Ramos (cell line): ENCODE data around the gene C2CD4D.
"Not testable (repeated sequence)": the region's sequence is repeated elsewhere in the genome, so short reads cannot be mapped to it uniquely, and the experiment has no call there.

Experiments
- in situ Hi-C: fragments of 300-500 bp; cut with MboI; formaldehyde crosslinking; loops from one replicate; pipeline ENCODE4 v1.14.3; 2022; ENCODE audit warnings: low sequenced_read_pairs; ENCODE audit not compliant: unreplicated experiment

C2CD4D gene

DNA sequence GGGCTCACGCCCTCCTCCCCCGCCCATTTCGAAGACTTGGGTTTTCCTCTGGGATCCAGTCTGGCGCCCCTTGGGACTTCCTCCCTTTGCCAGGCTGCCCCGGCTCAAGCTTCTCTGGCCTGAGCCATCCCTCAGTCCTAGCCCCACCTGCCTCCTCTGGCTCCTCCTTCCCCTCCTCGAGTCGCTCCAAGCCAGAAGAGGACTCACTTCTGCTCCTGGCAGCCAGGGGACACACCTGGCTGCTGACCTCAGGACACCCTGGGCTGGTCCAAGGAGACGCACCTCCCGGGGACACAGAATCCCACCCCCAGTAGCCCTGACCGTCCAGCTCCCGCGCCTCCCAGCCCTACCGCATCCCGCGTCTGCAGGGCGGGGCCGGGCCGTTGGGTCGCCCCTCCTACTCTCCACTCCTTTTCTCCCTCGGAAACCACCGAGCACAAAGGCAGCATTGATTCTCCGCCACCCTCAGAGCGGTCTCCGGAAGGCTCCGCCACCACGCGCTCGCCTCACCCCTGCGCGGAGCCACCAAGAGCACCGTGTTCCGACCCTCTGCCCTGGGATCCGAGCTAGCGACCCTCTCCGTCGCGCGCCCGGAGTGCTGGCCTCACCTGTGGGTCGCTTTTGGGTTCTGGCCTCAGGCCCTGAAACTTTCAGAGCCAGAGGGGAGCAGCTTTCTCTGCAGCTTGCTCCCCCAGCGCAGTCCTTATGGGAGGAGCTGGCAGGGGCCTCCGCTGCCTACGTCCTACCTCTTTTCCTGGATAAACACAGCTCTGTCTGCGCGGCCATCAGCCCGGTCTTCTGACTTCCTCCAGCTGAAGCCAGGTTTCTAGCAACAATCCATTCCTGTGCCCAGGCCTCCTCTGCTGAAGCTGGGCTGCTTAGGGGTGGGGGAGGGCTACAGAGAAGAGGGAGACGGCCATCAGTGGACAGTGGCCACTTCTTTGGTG is at the start of gene C2CD4D:
Gene C2CD4D, minus strand, starts transcription at position 364 of the 947 bp plus-strand sequence. CDS start 831 bp downstream, outside the sequence.
- in situ Hi-C loops = no loop called here

DNA sequence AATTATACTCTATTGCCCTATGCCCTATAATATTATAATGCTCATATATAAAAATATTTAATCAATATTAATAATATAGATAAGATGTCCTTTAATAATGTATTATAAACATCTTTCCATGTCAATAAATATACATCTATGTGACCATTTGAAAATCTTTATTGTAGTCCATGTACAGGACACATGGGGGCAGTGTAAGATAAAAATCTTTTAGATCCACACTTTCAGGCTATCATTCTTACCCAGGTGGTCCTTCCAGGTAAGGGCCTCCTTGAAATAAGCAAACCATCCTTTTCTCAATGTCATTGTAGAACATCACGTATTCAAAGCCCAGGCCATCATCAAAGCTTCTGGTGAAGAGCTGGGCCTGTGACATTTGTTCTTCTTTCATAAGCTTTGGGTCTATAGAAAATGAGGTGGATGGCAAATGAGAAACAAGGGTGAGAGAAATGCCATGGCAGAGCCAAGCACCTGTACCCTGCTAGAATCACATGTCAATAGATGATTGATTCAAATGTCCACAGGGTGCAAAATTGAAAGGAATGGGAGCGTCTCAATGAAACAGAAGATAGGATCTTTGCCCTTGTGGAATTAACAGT is 49.5 kb upstream of the C2CD4D start:
- in situ Hi-C loops = loop anchor here (5.0 kb wide), 1 partner anchor 108 kb away; no protein-coding TSS in a partner anchor

DNA sequence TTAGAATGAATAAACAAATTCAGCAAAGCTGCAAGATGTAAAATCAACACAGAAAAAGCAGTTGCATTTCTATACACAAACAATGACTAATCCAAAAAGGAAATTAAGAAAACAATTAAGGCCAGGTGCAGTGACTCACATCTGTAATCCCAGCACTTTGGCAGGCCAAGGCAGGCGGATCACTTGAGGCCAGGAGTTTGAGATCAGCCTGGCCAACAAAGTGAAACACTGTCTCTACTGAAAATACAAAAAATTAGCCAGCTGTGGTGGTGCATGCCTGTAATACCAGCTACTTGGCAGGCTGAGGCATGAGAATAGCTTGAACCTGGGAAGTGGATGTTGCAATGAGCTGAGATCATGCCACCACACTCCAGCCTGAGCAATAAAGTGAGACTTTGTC is 47.4 kb upstream of the C2CD4D start:
- in situ Hi-C loops = loop anchor here (5.0 kb wide), 1 partner anchor 110 kb away; no protein-coding TSS in a partner anchor

DNA sequence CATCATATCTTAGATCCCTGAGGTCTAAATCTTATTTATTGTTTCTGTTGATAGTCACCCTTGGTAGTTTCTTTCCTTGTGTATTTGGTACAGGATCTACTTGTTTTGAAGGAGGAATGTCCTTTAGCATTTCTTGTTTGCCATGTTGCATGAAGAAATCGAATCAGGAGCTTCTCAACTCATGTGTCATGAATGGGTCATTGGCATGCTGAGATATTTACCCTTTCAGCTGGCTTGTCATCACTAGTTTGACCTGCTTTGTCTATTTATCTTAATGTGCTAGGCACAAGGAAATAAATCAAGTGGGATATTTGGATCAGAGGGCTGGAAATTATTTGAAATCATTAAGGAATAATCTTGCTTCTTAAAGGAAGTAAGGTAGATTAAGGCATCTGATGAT is 45.9 kb upstream of the C2CD4D start:
- in situ Hi-C loops = loop anchor here (5.0 kb wide), 1 partner anchor 112 kb away; no protein-coding TSS in a partner anchor

DNA sequence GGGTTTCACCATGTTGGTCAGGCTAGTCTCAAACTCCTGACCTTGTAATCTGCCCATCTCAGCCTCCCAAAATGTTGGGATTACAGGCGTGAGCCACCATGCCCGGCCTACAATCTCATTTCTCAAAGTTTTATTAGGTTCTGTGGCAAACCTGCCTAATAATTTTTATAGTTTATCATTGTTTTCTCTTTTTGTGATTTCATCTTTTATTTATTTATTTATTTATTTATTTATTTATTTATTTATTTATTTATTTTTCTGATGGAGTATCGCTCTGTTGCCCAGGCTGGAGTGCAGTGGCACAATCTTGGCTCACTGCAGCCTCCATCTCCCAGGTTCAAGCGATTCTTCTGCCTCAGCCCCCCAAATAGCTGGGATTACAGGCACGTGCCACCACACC is 45.3 kb upstream of the C2CD4D start:
- in situ Hi-C loops = loop anchor here (5.0 kb wide), 1 partner anchor 112 kb away; no protein-coding TSS in a partner anchor

DNA sequence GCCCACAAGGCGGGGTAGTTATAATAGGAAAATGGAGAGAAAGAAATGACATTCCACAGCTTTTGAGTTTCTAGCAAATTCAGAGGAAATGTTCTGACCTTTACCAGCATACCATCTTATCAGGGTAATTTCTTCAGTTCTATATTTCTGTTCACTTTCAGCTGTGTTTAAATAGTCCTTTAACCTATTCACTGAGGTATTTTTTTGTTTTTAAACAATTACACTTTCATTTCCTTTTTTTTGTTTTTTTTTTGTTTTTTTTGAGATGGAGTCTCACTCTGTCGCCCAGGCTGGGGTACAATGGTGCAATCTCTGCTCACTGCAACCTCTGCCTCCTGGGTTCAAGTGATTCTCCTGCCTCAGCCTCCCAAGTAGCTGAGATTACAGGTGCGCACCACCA is 44.8 kb upstream of the C2CD4D start:
- in situ Hi-C loops = not testable (repeated sequence)

DNA sequence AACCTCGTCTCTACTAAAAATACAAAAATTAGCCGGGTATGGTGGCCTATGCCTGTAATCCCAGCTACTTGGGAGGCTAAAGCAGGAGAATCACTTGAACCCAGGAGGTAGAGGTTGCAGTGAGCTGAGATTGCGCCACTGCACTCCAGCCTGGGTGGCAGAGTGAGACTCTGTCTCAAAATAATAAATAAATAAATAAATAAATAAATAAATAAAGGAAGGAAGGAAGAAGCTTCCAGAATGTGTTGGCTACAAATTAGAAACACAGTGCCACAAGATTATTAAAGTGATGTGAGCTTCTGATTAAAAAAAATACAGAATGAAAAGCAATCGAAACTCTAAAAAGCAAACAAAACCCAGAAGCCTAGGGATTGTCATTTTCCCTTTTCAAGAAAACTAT is 44.3 kb upstream of the C2CD4D start:
- in situ Hi-C loops = not testable (repeated sequence)

DNA sequence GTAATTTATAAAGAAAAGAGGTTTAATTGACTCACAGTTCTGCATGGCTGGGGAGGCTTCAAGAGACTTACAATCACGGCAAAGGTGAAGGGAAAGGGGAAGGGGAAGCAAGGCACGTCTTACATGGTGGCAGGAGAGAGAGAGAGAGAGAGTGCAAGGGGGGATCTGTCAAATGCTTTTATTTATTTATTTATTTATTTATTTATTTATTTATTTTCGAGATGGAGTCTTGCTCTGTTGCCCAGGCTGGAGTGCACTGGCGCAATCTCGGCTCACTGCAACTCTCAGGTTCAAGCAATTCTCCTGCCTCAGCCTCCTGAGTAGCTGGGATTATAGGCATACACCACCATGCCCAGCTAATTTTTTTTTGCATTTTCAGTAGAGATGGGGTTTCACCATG is 43.3 kb upstream of the C2CD4D start:
- in situ Hi-C loops = not testable (repeated sequence)

DNA sequence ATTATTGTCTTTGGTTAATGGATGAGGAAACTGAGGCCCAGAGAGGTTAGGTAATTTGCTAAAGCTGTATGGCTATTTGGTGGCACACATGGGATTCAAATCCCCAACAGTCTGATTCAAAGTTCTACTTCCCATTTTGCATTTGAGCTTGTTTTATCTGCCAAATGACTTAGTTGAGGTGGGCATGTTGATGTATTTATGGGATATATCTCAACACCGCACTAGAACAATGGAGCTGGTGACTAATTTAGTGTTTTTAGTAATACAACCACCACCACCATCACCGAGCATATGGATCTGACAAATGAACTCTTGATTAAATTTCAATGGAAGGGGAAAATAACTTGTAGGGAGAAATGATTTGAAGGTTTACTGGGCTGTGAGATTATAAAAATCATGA is 42.8 kb upstream of the C2CD4D start:
- in situ Hi-C loops = no loop called here

DNA sequence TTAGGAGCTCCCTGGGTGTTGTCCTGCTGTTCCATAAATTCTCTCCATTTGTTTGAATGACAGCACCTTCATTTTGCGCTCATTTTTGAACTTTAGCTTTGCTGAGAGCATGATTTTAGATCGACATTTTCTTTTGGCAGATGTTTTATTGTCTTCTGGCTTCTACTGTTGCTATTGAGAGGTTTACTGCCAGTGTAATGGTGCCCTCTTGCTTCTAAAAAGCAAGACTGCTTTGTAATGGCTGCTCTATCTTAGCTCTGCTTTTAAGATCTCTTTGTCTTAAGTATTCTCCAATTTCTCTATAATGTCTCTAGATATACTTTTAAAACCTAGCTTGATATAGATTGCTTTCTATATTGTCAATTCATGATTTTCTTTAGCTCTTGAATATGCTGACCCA is 41.9 kb upstream of the C2CD4D start:
- in situ Hi-C loops = no loop called here

DNA sequence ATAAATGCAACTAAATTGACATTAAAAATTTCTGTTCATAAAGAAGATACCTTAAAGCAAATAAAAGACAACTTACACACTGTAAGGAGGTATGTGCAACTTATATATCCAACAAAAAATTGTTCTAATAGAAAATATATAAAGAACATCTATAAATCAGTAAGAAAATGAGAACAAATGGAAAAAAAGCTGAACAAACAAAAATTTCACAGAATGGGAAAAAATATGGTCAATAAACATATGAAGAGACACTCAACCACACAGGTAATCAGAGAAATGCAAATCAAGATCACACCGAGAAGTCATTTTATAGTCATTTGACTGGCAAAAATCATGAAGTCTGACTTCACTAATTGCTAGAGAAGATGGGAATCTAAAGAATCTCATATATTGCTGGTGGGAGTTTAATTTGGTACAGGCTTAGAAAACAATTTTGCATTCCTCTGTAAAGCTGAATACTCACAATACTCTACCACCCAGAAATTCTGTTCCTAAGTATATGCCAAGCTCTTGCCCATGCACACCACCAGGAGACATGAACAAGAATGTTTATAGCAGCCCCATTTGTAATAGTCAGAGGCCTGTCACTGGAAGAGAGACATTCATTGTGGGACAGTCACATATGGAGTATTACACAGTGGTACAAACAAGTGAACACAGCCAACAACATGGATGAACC is 35.9 kb upstream of the C2CD4D start:
- in situ Hi-C loops = no loop called here

DNA sequence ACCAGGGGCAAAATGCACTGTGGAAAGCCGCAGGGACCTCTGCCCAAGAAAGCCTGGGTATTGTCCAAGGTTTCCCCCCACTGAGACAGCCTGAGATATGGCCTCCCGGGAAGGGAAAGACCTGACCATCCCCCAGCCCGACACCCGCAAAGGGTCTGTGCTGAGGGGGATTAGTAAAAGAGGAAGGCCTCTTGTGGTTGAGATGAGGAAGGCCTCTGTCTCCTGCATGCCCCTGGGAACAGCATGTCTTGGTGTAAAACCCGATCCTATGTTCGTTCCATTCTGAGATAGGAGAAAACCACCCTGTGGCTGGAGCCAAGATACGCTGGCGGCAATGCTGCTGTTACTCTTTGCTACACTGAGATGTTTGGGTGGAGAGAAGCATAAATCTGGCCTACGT is 33.2 kb upstream of the C2CD4D start:
- in situ Hi-C loops = not testable (repeated sequence)

DNA sequence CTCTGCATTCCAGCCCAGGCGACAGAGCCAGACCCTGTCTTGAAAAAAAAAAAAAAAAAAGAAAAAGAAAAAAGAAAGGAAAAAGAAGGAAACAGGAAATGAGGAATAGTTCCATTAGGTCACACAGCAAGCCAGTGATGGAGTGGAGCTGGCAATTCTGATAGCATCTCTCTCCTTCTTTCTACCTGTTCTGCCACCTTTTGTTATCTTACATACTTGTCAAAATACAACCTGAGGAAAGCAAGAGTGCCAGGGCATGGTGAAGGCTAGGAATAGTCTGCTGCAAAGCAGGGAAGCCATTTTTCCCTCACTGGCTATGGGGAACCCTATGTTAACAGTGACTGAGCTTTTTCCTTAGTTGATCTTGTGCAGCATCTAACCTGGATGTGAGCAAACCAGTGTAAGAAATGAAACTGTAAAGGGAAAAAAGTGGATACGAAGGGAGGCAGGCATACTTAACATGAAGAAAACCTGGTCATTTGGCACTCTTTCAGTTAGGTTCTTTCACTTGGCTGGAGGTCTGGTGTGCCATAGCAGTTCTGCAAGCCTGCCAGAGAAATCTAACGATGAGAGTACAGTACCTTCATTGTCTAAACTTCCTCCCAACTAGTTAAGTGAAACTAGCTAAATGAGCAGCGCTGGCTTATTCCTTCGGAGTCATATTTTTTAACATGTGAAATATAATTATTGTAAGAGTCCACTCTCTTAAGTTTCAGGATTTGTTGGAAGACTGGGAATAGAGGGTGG is 31.8 kb upstream of the C2CD4D start:
- in situ Hi-C loops = no loop called here

DNA sequence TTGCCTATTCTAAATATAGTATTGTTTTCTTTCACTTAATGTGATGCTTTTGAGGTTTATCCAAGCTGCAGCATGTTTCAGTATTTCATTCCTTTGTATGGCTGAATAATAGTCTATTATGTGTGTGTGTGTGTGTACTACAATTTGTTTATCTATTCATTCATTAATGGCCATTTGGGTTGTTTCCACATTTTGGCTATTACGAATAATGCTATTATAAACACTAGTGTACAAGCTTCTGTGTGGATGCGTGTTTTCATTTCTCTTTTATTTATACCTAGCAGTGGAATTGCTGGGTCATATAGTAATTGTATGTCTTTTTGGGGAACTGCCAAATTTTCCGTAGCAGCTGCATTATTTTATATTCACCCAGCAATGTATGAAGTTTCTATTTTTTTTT is 28.9 kb upstream of the C2CD4D start:
- in situ Hi-C loops = no loop called here

DNA sequence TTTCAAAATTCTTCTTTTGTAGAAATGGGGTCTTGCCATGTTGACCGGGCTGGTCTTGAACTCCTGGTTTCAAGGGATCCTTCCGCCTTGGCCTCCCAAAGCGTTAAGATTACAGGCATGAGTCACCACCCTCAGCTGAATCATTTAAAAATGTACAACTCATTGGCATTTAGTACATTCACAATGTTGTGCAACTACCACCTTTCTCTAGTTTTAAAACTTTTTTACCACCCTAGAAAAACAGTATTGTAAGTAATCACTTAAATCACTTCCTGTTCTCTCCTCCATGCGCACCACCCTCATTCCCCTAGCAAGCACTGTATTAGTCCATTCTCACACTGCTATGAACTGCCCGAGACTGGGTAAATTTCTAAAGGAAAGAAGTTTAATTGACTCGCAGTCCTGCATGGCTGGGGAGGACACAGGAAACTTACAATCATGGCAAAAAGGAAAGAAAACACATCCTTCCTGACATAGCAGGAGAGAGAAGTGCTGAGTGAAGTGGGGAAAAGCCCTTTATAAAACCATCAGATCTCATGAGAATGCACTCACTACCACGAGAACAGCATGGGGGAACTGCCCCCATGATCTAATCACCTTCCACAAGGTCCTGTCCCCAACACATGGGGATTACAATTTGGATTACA is 28.3 kb upstream of the C2CD4D start:
- in situ Hi-C loops = no loop called here

DNA sequence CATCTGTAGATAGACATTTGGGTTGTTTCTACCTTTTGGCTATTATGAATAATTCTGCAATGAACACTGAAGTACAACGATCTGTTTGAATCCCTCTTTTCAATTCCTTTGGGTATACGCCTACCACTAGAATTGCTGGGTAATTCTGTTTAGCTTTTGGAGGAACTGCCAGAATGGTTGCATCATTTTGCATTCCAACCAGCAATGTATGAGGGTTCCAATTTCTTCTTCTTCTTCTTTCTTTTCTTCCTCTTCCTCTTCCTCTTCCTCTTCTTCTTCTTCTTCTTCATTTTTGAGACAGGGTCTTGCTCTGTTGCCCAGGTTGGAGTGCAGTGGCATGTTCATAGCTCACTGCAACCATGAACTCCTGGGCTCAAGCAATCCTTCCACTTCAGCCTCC is 27.7 kb upstream of the C2CD4D start:
- in situ Hi-C loops = no loop called here

DNA sequence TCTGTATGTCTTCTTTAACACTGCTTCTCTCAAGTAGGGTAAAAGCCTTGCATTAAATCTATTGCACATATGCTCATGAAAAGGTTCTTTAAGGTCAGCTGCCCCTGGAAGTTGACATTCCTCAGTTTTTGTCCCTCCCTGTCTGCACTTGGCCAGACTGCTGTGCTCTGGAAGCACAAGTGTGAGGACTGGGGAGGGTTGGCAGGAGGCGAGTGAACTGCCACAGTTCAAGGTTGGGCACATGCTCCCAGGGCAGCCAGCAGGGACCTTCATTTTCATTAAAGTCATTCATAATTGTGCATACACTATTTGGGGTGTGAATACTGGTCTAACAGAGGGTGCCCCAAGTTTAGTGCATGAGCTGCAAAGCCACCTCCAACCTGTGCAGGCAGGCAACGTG is 24.8 kb upstream of the C2CD4D start:
- in situ Hi-C loops = no loop called here

DNA sequence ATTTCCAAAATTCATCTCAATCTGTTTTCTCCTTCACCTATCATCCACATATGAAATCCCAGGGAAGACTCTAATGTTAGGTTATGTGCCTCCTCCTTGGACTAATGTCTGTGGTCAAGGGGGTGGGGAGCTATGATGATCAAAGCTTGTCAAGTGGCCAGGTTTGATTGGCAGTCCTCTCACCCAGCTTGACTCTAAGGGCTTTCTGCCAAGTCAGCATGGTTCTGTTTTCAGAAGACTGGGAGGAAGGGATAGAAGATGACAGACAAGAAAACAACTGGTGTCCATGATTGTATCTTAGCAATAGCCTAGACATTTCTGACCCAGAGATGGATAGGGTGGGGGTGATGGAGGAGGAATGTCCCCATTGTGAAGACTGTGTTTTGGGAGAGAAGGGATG is 23.0 kb upstream of the C2CD4D start:
- in situ Hi-C loops = no loop called here

DNA sequence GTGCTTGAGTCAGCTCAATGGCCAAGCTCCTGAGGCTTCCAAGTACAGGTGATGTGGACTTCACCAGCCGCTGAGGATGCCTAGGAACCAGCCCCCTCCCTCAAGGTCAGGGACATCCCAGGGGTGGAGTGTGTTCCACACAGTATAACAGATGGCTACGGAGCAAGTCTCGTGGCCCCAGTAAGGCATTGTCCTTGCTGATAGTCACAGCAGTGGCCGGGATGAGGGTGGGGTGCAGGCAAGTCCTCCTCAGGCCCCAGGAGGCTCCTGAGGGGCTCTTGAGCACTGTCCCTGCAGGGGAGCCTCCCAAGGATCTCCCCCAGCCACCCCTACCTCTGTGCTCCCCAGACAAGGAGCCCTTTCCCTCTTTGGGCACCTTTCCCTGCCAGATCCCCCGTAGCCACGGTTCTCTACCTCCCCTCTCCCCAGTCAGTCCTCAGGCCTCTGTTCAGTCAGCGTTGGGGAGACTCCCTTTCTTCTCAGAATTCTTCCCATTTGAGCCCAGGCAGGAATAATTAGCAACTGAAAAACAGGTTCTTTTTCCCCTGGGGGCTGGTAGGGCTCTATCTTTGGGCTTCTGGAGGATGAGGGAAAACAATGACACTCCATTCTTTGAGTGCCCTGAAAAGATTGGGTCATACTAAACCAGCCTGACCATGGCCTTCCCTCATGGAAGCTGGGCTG is 21.0 kb upstream of the C2CD4D start:
- in situ Hi-C loops = no loop called here
